Loucy (cell line): Measurements from ENCODE around the gene FAM13A.

Experiments
- H2AFZ ChIP-seq: fragments of 200-600 bp; sonication (generic); 2 replicates; pipeline ENCODE4 v1.6.0; 2016; ENCODE audit warnings: antibody characterized with exemption, mild to moderate bottlenecking, low read length, moderate library complexity
- H3F3A ChIP-seq: fragments of 200-600 bp; 2 replicates; pipeline ENCODE4 v1.6.0; 2016; ENCODE audit warnings: antibody characterized with exemption, low read depth, mild to moderate bottlenecking
- H3K27me3 ChIP-seq: fragments of 200-600 bp; sonication (generic); 2 replicates; pipeline ENCODE4 v1.6.1; 2014; ENCODE audit warnings: low read length, mild to moderate bottlenecking; ENCODE audit not compliant: insufficient read depth, poor library complexity, severe bottlenecking
- H3K36me3 ChIP-seq: fragments of 200-600 bp; sonication (generic); 2 replicates; pipeline ENCODE4 v1.6.1; 2016; ENCODE audit warnings: low read length; ENCODE audit not compliant: insufficient read depth
- H3K4me1 ChIP-seq: fragments of 200-600 bp; sonication (generic); 2 replicates; pipeline ENCODE4 v1.5.1; 2014; ENCODE audit warnings: low read length, mild to moderate bottlenecking; ENCODE audit not compliant: insufficient read depth, poor library complexity, severe bottlenecking
- H3K4me2 ChIP-seq: fragments of 200-600 bp; sonication (generic); 2 replicates; pipeline ENCODE4 v1.6.0; 2014; ENCODE audit warnings: antibody characterized with exemption, low read length, low read depth, mild to moderate bottlenecking; ENCODE audit not compliant: poor library complexity, severe bottlenecking
- H3K4me3 ChIP-seq: fragments of 200-600 bp; sonication (generic); 2 replicates; pipeline ENCODE4 v1.5.1; 2014; ENCODE audit warnings: low read length, mild to moderate bottlenecking, mixed read lengths; ENCODE audit not compliant: poor library complexity, severe bottlenecking
- H3K79me2 ChIP-seq: fragments of 200-600 bp; sonication (generic); 2 replicates; pipeline ENCODE4 v1.6.1; 2014; ENCODE audit warnings: low read length; ENCODE audit not compliant: insufficient read depth
- H3K9ac ChIP-seq: fragments of 200-600 bp; sonication (generic); 2 replicates; pipeline ENCODE4 v1.6.0; 2014; ENCODE audit warnings: mild to moderate bottlenecking, low read depth, low read length, moderate library complexity; ENCODE audit not compliant: poor library complexity, severe bottlenecking
- H3K9me2 ChIP-seq: fragments of 200-600 bp; sonication (generic); replicated peaks from 2 replicates; pipeline ENCODE4 v1.6.1; 2016; ENCODE audit warnings: low read depth, low read length, mixed read lengths
- H3K9me3 ChIP-seq: fragments of 200-600 bp; sonication (generic); 2 replicates; pipeline ENCODE4 v1.6.1; 2014; ENCODE audit warnings: mild to moderate bottlenecking, antibody characterized with exemption, low read length, low read depth; ENCODE audit not compliant: insufficient read depth
- H4K20me1 ChIP-seq: fragments of 200-600 bp; sonication (generic); 2 replicates; pipeline ENCODE4 v1.6.0; 2014; ENCODE audit warnings: antibody characterized with exemption, low read length, mild to moderate bottlenecking; ENCODE audit not compliant: insufficient read depth, poor library complexity, severe bottlenecking
- CTCF ChIP-seq: fragments of 200-600 bp; sonication (generic); conservative IDR thresholded peaks from 2 replicates; pipeline ENCODE4 v1.5.1; 2014; ENCODE audit warnings: mild to moderate bottlenecking, antibody characterized with exemption, low read length
- EZH2phosphoT487 ChIP-seq: fragments of 200-600 bp; IDR thresholded peaks from 2 replicates; pipeline ENCODE4 v1.6.1; 2018; ENCODE audit warnings: antibody characterized with exemption, mild to moderate bottlenecking, moderate library complexity, borderline replicate concordance

FAM13A gene

GRCh38 chr4:88705223-88705622 lies 351.8 kb downstream of the FAM13A start:
- no peak overlapping the region for H2AFZ ChIP-seq
- no peak overlapping the region for H3K4me3 ChIP-seq
- peaks cover 9% of the 10 kb centered on the region; the same call in 1 of the 2 replicates for H3K36me3 ChIP-seq
- TF ChIP-seq EZH2phosphoT487 (no peak), CTCF (no peak)
- H3K79me2 ChIP-seq: no peaks in the 10 kb centered on the region
- H3K9me3 ChIP-seq: no peaks in the 10 kb centered on the region
- H3K4me2 ChIP-seq: no peak overlapping the region
- H3K27me3 ChIP-seq: no peaks in the 10 kb centered on the region
- H3F3A ChIP-seq: no peaks in the 10 kb centered on the region
- no peaks in the 10 kb centered on the region for H4K20me1 ChIP-seq
- H3K4me1 ChIP-seq: no peaks in the 10 kb centered on the region
- H3K9me2 ChIP-seq: no peaks in the 10 kb centered on the region
- H3K9ac ChIP-seq: no peak overlapping the region

GRCh38 chr4:88702782-88703181 lies 354.2 kb downstream of the FAM13A start:
- Histone ChIP-seq H3K4me1 (no peaks in the 10 kb centered on the region), H3K79me2 (no peaks in the 10 kb centered on the region), H3K27me3 (no peaks in the 10 kb centered on the region), H2AFZ (no peak overlapping the region), H3K9me2 (no peaks in the 10 kb centered on the region), H3K9ac (no peak overlapping the region), H3K4me2 (no peak overlapping the region), H3K9me3 (no peaks in the 10 kb centered on the region), H3K36me3 (peaks cover 9% of the 10 kb centered on the region; the same call in 1 of the 2 replicates), H3F3A (no peaks in the 10 kb centered on the region), H3K4me3 (no peak overlapping the region), H4K20me1 (no peaks in the 10 kb centered on the region)
- TF ChIP-seq EZH2phosphoT487: no peak
- no peak for TF ChIP-seq CTCF

GRCh38 chr4:88698519-88698918 lies 358.5 kb downstream of the FAM13A start:
- Histone ChIP-seq H4K20me1 (no peaks in the 10 kb centered on the region), H3K36me3 (no peaks in the 10 kb centered on the region), H3K4me2 (no peak overlapping the region), H2AFZ (no peak overlapping the region), H3K9me2 (no peaks in the 10 kb centered on the region), H3F3A (no peaks in the 10 kb centered on the region), H3K27me3 (no peaks in the 10 kb centered on the region), H3K4me1 (no peaks in the 10 kb centered on the region), H3K9me3 (no peaks in the 10 kb centered on the region), H3K9ac (no peak overlapping the region), H3K4me3 (no peak overlapping the region), H3K79me2 (no peaks in the 10 kb centered on the region)
- no peak for TF ChIP-seq CTCF
- no peak for TF ChIP-seq EZH2phosphoT487
